DND-41 (cell line): ENCODE data around the gene SLC44A1.

Source experiments
- ATAC-seq: fragments of 200-7000 bp; cut with Tn5 transposase; 3 replicates; pipeline ENCODE4 v1.9.1; 2021; ENCODE audit warnings: low read depth; ENCODE audit not compliant: insufficient read depth
- DNase-seq: peaks from one replicate; pipeline ENCODE4 v3.0.0-alpha.2; 2020
- H2AFZ ChIP-seq: 2 replicates; pipeline ENCODE4 v1.6.0; 2012; ENCODE audit warnings: low read depth, low read length
- H3K27ac ChIP-seq: 2 replicates; pipeline ENCODE4 v1.5.1; 2012; ENCODE audit warnings: low read length, inconsistent platforms
- H3K27me3 ChIP-seq: fragments of 200-600 bp; sonication (generic); 2 replicates; pipeline ENCODE4 v1.6.0; 2012; ENCODE audit warnings: low read length, mild to moderate bottlenecking, inconsistent platforms; ENCODE audit not compliant: insufficient read depth, poor library complexity
- H3K36me3 ChIP-seq: 2 replicates; pipeline ENCODE4 v1.5.1; 2012; ENCODE audit warnings: low read length, inconsistent platforms; ENCODE audit not compliant: insufficient read depth
- H3K4me1 ChIP-seq: 2 replicates; pipeline ENCODE4 v1.5.1; 2012; ENCODE audit warnings: mild to moderate bottlenecking, low read length; ENCODE audit not compliant: insufficient read depth
- H3K4me2 ChIP-seq: 2 replicates; pipeline ENCODE4 v1.6.0; 2012; ENCODE audit warnings: mild to moderate bottlenecking, moderate library complexity, low read length, inconsistent platforms; ENCODE audit not compliant: insufficient read depth
- H3K4me3 ChIP-seq, 2 experiments: fragments of 200-600 bp in 1 of 2; shearing (Covaris generic) in 1 of 2; 2 replicates each; pipeline ENCODE4 v1.5.1; 2012 to 2016; ENCODE audit warnings: inconsistent platforms in 2 of 2, low read length in 2 of 2, mild to moderate bottlenecking in 2 of 2, low read depth in 1 of 2, moderate library complexity in 1 of 2
- H3K79me2 ChIP-seq: 2 replicates; pipeline ENCODE4 v1.6.0; 2012; ENCODE audit warnings: low read length, inconsistent platforms; ENCODE audit not compliant: insufficient read depth
- H3K9ac ChIP-seq: 2 replicates; pipeline ENCODE4 v1.6.0; 2012; ENCODE audit warnings: low read depth, mild to moderate bottlenecking, inconsistent platforms, low read length, moderate library complexity
- H3K9me3 ChIP-seq: 2 replicates; pipeline ENCODE4 v1.5.1; 2012; ENCODE audit warnings: low read length, moderate library complexity, mild to moderate bottlenecking, inconsistent platforms; ENCODE audit not compliant: insufficient read depth, severe bottlenecking
- H4K20me1 ChIP-seq: 2 replicates; pipeline ENCODE4 v1.6.0; 2012; ENCODE audit warnings: low read length; ENCODE audit not compliant: insufficient read depth
- CTCF ChIP-seq: IDR thresholded peaks from 2 replicates; pipeline ENCODE4 v1.5.1; 2012; ENCODE audit warnings: borderline replicate concordance, low read length, moderate library complexity, mild to moderate bottlenecking; ENCODE audit not compliant: poor library complexity, severe bottlenecking; ENCODE audit errors: extremely low read depth
- EZH2 ChIP-seq: IDR thresholded peaks from 3 replicates; pipeline ENCODE4 v1.6.1; 2012; ENCODE audit warnings: borderline replicate concordance, low read depth, mild to moderate bottlenecking, moderate library complexity, low read length, inconsistent platforms; ENCODE audit not compliant: severe bottlenecking

Gene SLC44A1

GRCh38 chr9:105459336-105459735 is 214.9 kb downstream of the SLC44A1 start:
- no peak for DNase-seq

GRCh38 chr9:105466898-105467455 is 222.5 kb downstream of the SLC44A1 start:
- ATAC-seq (no peak), DNase-seq (no peak)
- Histone ChIP-seq H3K36me3 (peaks cover 27% of the 10 kb centered on the region; the same call in 1 of the 2 replicates), H3K9ac (no peak overlapping the region), H3K4me1 (no peaks in the 10 kb centered on the region), H3K9me3 (no peaks in the 10 kb centered on the region), H2AFZ (no peak overlapping the region), H3K4me3 (no peak overlapping the region), H3K79me2 (no peaks in the 10 kb centered on the region), H3K27me3 (no peaks in the 10 kb centered on the region), H3K4me2 (no peak overlapping the region), H4K20me1 (no peaks in the 10 kb centered on the region), H3K27ac (no peak overlapping the region)
- TF ChIP-seq CTCF: no peak
- TF ChIP-seq EZH2: no peak

More at GRCh38 chr9:105459336-105459735, 214.9 kb downstream of the SLC44A1 start:
- Histone ChIP-seq H3K27ac (no peak overlapping the region), H3K4me3 (no peak overlapping the region), H3K9ac (no peak overlapping the region), H3K9me3 (peaks cover 10% of the 10 kb centered on the region), H2AFZ (no peak overlapping the region), H3K36me3 (peaks cover 8% of the 10 kb centered on the region), H3K27me3 (no peaks in the 10 kb centered on the region), H3K79me2 (peaks cover 39% of the 10 kb centered on the region), H3K4me2 (no peak overlapping the region), H3K4me1 (no peaks in the 10 kb centered on the region), H4K20me1 (no peaks in the 10 kb centered on the region)
- TF ChIP-seq EZH2: no peak
- no peak for TF ChIP-seq CTCF
- no peak for ATAC-seq

GRCh38 chr9:105468875-105469274 is 224.4 kb downstream of the SLC44A1 start:
- no peak overlapping the region for H2AFZ ChIP-seq
- H3K27ac ChIP-seq: no peak overlapping the region
- peaks cover 27% of the 10 kb centered on the region; the same call in 1 of the 2 replicates for H3K36me3 ChIP-seq
- no peaks in the 10 kb centered on the region for H4K20me1 ChIP-seq
- no peak overlapping the region for H3K4me2 ChIP-seq
- H3K4me3 ChIP-seq: no peak overlapping the region
- no peaks in the 10 kb centered on the region for H3K4me1 ChIP-seq
- no peaks in the 10 kb centered on the region for H3K27me3 ChIP-seq
- no peaks in the 10 kb centered on the region for H3K79me2 ChIP-seq
- TF ChIP-seq EZH2: no peak
- no peak for TF ChIP-seq CTCF
- H3K9me3 ChIP-seq: no peaks in the 10 kb centered on the region
- ATAC-seq (no peak), DNase-seq (no peak)
- H3K9ac ChIP-seq: no peak overlapping the region
